GM19395 (cell line): ENCODE results near the gene TMEM9.

Experiments
- ATAC-seq: cut with Tn5 transposase; IDR thresholded peaks from one replicate; pipeline ENCODE4 v1.9.1; 2021; ENCODE audit warnings: mild to moderate bottlenecking, moderate library complexity; ENCODE audit not compliant: unreplicated experiment

Gene TMEM9

DNA sequence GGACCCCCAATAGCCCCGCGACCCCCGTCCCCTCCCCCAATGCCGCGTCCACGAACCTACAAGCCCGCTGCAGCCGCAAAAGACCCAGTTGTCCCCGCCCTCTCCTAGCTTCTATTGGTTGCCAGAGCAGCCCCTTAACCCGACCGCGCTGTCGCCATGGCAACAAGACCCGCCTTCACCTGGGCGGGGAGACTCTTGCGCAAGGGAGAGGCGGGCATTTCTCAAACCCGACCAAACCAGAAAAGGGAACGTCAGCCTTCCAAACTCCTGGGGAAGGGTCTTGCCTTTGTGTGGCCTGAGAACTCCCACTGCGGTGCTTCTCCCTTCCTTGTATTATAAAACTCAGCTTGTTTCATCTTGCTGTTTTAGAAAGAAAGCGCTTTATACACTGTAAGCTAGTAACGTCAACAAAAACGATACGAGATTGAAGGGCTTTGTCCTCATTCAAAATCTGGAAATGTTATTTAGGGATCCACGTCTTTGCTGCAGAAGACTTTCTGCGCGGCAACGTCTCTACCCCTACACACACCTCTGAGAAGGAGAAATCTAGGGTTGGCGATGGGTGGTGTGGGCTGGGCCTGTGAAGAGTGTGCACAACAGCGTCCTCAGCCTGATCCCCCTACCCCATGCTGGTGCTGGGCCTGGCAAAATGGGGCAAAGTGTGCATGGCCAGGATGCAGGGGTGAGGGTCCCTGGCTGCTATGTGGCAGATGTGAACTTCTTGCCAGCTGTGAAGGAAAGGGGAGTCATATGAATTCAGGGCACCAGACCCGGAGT, at the start of gene TMEM9:
Gene TMEM9 (minus strand): TSS at position 86 of the 777 bp plus-strand sequence. CDS start 551 bp downstream, outside the sequence.
- peak; percentile 99 for ATAC-seq

DNA sequence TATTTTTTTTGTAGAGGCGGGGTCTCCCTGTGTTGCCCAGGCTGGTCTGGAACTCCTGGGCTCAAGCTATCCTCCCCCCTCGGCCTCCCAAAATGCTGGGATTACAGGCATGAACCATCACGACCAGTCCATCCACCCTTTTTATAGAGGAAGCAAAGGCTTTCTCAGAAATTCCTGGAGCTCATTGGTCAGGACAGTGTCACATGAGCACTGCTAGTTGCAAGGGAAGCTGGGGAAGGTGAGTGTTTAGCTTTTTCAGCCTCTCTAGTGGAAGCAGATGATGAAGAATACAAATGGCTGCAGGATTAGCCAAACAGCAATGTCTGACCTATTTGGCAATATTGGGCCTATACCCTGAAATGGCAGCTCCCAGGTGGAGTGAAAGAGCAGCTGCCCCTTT, 44.3 kb upstream of the TMEM9 start:
- no peak for ATAC-seq

DNA sequence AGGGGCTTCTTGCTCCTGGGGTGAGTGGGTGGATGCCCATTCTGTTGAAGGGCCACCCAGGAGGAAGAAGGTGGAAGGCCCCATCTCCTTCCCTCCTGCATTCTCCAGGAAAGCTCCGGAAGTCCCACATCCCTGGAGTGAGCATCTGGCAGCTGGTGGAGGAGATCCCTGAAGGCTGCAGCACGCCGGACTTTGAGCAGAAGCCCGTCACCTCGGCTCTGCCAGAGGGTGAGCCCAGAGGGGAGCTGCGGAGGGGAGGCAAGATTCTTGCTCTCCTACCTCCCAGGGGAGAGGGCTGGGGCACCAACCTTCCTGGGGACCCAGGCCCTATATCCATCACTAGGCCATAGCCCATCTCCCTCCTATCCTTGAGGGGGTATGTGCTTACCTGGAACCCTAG, 39.8 kb upstream of the TMEM9 start:
- no peak for ATAC-seq

DNA sequence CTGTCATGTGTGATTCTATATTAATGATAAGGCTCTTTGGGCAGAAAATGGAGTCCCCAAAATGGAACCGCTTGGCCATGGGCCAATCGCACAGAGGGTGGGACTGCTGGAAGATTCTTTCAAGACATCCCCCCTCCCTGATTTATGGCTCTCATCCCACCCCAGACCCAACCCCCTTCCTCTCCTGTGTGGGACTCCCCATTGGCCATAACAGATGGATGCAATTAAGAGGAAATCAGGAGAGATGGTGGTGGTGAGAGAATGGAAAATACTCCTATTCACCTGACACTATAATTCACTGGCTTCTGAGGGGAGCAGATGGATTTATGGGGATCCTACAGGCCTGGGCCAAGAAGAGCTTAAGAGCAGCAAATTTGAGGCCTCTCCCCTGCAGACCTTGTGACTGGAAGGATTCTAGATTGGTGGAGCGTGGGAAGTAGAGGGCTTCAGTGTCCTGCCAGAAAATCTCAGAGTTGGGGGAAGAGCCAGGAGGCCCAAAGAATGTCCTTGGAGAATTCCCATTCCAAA, 38.1 kb upstream of the TMEM9 start:
- ATAC-seq = no peak

DNA sequence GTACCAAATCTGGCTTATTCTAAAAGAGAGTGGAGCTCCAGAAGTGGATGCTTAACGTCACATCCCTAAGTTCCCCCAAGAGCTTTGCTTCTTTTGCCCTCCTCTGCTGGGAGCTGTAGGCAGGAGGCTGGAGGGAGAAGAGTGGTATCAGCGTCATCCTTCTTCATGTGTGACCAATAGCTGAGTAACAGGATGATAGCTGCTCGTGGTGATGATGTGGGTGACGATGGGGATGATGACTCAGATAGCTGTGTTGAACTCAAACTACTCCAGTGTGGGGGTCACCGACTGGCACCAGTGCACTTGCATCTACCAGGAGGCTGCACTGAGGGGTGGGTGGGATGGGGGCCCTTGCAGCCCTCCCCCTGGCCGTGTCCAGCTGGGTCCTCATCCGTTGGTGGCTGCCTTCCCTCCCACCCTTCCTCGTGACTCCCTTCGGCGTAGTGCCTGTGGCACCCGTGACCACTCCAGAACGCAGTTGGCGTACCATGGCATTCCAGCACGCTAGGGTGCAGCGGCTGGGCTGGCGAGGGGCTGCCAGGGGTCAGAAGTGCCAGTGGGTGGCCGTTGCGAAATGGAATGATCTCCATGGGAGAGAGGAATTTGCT, 37.5 kb upstream of the TMEM9 start:
- ATAC-seq = no peak

DNA sequence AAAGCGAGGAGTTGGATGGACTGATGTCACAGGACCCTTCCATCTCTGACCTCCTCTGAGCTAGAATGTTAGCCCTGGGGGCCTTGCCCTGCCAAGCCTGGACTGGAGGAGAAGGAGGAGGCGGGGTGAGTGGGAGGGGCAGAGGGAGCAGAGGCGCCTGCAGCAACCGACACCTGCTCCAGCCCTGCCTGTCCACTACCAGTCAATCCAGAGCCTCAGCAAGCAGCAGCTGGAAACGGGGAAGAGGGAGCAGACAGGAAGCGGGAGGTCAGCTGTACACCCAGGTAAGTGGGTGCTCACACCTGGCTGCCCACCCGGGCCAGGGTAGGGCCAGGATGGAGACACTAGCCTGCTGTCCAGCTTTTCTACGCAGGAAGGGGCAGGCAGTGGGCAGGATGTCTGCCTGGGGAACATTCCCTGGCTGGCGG, 36.4 kb upstream of the TMEM9 start, which contains the start of gene IGFN1:
Gene IGFN1 (plus strand): TSS at position 201 of the 428 bp plus-strand sequence. CDS start 2,470 bp downstream, outside the sequence.
- no peak for ATAC-seq

DNA sequence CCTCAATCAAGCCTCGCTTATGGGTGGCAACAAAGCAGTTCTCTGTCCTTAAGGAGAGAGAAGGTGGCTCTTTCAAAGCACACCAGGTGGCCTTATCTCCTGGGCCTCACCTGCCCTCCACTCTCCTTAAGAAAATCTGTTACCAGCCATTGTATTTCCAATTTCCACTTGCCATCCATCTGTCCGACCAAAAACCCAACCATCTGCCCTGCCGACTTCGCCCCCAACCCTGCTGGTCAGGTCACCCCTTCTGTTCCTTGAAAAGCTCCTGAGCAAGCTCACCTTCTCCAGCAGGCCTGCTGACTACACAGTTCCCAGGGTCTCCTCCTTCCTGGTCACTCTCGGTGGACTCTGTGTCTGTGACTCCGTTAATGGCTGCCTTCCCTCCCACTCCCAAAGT, 35.7 kb upstream of the TMEM9 start:
- no peak for ATAC-seq

DNA sequence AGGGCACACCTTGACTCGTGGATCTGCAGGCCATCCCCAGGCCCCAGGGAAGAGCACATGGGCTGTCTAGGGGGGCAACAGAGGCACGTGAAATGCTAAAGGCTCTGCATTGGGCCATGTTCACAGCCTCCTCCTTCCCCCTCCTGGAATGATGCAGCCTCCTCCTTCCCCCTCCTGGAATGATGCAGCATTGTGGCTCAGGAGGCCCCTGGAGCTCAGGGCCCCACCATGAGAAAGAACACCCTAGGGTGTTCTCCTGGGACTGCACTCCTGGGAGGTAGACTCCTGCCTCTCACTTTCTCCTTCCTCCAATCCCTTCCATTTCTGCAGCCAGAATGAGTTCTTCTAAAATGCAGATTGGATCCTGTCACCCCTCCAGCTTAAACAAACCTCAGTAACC, 34.8 kb upstream of the TMEM9 start:
- no peak for ATAC-seq

DNA sequence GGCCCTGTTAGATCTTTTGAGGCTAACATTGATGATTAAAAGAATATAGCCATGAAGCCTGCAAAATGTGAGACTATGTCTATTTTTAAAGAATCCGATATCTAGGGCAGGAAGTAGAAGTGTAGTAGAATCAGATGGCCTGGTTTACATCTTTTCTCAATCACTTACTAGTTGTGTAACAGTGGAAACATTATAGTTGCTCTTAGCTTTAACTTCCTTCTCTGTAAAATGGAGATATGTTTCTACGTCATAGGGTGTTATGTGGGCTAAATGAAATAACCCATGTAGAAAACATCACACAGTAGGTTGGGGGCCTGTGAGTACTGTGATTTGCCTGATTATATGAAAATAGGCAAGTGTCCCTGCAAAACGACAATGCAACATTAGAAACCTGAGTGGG, 31.9 kb upstream of the TMEM9 start:
- no peak for ATAC-seq

DNA sequence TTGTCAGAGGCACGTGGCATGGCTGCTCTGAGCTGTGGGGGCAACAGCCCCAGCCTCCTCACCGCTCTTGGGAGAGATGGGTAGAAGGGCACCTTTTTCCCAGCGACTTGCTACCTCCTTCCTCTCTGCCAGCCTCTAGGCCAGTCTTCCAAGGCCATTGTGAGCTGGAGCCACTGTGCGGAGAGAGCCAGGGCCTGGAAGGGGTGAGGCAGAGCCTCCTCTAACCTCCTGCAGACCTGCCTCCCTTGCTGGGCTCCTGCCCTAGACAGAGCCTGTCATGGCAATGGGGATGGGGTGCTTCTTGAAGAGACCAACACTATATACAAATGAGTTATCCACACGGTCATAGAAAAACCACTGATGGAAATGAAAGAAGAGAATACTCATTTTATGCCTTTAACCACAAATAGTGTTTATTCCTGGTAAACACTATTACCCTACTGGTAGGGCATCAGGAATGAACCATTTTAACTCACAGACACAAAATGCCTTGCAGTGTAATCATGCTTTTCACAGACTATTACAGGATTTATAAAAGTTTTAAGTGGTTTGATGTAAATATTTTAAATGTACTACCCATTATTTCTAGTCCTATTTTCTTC, 31.4 kb upstream of the TMEM9 start:
- no peak for ATAC-seq

DNA sequence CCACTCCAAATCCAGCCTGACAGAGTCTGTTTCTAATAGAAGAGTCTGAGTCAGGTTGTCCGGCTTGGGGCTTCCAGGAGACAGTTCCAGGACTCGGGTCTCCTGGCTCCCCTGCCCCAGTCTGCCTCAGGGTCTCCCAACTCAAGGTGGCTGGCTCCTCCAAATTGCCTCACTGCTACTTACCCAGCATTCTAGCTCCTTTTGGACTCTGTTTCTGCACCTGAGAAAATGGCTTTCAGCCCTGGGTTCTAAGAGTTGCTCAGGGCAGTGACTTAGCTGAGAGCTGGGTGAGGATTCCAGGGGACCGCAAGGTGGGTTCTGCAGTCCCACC, 30.8 kb upstream of the TMEM9 start:
- ATAC-seq = no peak

DNA sequence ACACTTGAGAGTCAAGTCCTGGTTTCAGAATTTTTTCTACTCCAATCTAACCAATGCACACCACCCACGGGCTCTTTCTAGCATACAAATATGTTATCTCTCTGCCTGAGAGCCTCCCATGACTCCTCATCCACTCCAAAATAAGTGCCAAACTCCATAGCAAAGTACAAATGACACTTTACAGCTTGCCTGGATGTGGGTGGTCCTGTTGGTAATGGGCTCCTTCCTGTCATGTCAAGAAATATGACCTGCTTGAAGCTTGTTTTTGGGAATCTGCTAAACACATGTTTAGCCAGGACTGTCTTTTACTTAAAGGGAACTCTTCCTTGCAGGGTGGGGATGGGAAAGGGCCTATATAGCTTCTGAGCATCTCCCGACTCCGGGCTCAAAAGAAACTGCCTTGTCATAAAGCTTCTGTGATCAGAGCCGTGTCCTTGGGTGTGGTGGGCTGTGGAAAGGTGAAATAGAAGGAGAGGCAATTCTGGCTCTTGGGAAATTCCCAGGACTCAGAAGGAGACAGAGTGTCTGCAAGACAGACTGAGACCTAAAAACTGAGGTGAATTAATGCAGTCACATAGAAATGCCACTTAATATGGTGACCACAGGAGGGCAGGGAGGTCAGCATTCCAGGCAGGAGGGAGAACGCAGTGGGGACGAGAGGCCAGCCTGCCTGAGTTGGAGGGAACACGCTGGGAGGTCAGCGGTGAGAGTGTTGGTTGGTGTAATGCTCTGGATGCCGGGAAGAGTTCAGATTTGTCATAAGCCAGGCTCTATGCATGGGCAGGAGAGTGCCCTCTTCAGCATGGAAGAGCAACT, 30.2 kb upstream of the TMEM9 start:
- ATAC-seq = no peak

DNA sequence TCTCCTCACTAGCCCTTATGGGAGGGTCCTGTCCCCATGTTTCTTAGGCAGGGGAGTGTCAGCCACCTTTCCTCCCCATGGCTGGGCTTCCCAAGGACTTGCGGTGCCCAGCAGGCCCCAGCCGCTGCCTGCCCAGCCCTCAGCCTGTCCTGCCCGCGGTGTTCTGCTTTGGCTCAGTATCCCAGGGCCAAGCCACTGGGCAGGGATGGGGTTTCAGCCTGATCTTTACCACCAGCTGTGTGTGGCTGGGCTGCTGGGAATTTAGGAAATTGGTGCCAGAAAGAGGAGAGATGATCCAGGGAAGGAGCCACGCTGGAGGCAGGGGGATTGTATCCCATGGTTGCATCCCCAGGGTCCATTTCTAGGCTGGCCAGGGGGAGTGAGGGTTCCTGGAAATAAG, 29.5 kb upstream of the TMEM9 start:
- ATAC-seq = no peak

DNA sequence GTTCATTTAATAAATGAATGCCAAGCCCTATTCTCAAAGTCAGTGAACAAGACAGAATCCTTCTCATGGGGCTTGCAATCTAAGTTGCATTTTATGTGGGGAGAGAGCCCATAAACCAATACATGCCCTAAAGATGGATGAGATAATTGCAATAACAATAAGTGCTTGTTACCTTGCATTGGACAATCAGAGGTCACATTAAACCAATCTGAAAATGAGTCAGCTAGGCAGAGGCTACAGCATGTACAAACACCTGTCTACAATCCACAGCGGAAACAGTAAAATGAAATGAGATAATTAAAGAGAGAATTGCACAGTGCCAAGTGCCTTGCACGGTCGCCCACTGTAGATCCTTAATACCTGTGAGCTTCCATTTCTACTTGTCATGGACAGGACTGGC, 28.9 kb upstream of the TMEM9 start:
- ATAC-seq = no peak

DNA sequence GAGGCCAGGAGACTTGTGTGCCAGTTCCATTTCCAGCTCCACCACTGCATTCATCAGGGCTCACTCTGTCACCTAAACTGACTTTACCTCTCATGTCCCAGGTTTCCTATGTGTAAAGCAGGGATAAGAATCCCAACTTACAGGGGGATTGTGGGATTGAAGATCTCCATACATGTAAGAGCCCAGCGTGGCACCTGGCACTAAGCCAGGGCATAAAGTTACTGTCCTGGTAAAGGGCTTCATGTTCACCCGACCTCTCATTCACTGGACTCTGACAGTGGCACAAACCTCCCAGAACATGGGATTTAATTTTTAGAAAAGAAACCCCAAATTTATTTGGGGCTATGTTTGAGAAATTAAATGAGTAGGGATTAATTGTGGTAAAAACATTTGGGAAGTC, 27.5 kb upstream of the TMEM9 start:
- ATAC-seq = no peak

DNA sequence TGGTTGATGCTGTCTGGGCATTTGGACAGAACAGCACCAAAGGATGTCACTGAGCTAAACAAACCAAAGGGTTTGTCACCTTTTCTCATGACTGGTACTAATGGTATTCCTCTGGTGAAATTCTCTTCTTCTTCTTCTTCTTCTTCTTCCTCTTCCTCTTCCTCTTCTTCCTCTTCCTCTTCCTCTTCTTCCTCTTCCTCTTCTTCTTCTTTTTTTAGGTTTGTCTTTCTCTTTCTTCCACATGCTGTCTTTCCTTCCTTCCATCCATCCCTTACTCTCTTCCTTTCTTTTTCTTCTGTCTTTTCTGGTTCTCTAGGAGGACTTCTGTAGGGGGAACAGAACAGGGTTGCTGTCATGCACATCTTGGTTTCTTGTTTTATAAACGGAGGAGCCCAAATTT, 27.0 kb upstream of the TMEM9 start:
- no peak for ATAC-seq

DNA sequence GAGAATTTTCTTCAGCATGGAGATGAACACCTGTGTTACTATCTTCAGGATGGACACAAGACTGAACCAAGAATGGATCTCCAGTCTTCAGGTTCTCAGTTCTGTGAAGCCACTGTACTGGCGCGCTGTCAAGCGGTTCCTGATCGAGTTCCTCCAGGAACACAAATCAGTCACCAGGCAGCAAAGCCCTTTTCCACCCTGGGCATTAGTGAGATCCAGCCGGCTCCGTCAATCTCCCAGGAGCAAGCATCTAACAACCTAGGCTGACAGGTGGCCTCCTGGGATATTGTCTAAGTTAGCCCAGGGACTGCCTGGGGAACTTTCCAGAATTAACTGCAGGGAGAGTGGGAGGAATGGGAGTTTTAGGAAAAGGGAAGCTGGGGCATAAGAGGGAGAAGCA, 26.6 kb upstream of the TMEM9 start:
- no peak for ATAC-seq

DNA sequence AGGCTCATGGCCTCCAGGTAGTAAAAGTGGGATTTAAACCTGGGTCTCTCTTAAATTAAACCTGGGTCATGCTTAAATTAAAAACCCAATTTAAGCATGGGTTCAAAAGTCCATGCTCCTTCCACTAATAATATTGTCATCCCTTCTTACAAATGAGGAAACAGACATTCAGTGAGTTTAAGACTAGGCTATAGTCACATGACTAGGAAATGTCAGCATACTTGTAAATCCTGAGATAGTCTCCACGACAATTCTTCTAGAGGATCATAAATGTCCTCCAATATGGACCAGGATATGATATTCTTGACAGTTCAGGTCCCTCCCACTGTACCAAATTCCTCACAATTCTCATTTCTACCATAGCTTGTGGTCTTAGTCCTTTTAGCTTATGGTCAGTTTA, 25.9 kb upstream of the TMEM9 start:
- ATAC-seq = no peak

DNA sequence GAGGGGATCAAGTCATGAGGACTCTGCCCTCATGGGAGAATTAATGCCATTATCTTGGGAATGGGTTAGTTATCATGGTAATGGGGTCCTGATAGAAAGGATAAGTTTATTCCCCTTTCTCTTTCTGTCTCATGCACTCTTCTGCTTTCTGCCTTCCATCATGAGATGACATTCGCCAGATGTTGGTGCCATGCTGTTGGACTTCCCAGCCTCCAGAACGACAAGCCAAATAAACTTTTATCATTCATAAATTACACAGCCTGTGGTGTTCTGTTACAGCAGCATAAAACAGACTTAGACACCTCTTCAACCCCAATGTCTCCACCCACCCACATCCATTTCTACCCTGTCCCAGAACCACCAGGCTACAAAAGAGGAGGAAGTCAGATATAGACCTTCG, 24.4 kb upstream of the TMEM9 start:
- ATAC-seq = no peak

DNA sequence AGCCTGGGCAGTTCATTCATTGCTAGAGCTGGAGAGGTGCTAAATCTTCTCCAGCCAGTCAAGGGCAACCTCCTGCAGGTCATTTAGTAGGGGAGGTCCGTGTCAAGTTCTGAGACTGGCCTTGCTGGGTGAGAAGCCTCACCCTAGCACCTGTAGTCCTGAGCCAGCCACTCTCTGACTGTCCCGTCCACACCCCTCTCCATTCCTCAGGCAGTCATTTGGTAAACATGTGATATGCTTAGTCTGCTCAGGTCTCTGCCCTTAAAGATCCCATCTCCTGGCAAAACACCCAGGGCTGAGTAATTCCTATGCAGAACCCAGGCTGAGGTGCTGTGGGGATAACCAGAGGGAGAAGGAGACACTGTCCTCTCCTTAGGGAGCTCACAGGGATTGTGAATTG, 22.7 kb upstream of the TMEM9 start:
- no peak for ATAC-seq

DNA sequence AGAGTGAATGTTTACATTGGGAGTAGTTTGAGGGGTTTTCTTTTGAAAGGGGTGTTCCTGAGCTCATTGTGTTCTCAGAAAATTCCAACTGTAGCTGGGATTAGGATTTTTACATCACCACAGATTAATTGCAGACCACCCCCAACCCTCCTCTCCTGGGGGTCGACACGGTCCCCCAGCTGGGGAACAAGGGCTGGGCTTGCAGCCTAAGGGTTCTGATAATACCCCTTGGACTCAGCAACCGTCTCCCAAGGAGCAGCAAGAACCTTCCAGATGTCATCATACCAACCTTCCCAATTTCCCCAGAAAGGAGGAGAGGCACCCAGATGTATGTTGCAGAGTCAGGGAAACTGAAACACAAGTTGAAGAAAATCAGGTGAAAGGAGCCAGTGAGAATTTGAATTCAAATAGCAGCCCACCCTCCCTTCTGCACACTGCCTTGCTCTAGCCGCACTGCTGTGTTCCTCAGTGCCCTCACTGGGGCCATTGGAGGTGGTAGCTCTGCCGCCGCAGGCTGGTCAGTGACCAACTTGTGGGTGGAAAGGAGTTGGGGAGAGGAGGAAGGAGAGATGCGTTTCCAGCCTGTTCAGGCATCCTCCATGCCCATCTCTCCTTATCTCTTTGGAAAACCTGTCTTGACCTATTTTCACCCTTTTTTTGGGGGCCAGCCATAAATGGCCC, 21.7 kb upstream of the TMEM9 start:
- no peak for ATAC-seq
